GM13976 (cell line): ENCODE measurements around the gene OBP2A.

Experiments
- DNase-seq: peaks from one replicate; pipeline ENCODE4 v3.0.0; 2012; ENCODE audit warnings: low spot score
- CTCF ChIP-seq: IDR thresholded peaks from 2 replicates; pipeline ENCODE4 v1.5.1; 2012; ENCODE audit warnings: borderline replicate concordance, mild to moderate bottlenecking; ENCODE audit not compliant: insufficient read depth; ENCODE audit errors: extremely low read depth, missing control alignments, control extremely low read depth
- in situ Hi-C: fragments of 300-500 bp; cut with MboI; formaldehyde crosslinking; loops from one replicate; pipeline ENCODE4 v1.12.0; 2022; ENCODE audit warnings: low sequenced_read_pairs, mixed read lengths, inconsistent platforms; ENCODE audit not compliant: unreplicated experiment

OBP2A gene

GRCh38 chr9:135588371-135588770 lies 42.4 kb downstream of the OBP2A start:
- TF ChIP-seq CTCF: no peak
- in situ Hi-C loops: no loop called here
- peak; percentile 33 for DNase-seq

- peak; percentile 34 for DNase-seq
- in situ Hi-C loops: no loop called here
- no peak for TF ChIP-seq CTCF
These were observed 43.1 kb downstream of the OBP2A start for GRCh38 chr9:135588886-135589595.

GRCh38 chr9:135589596-135590485 lies 43.9 kb downstream of the OBP2A start:
- peak; percentile 20 for DNase-seq
- in situ Hi-C loops: no loop called here
- TF ChIP-seq CTCF: no peak

- DNase-seq: no peak
- TF ChIP-seq CTCF: no peak
- in situ Hi-C loops: no loop called here
These were observed 44.7 kb downstream of the OBP2A start for GRCh38 chr9:135590486-135591079.

- in situ Hi-C loops: no loop called here
- DNase-seq: peak; percentile 28
- TF ChIP-seq CTCF: no peak
These were observed 45.8 kb downstream of the OBP2A start for GRCh38 chr9:135591506-135592330.

GRCh38 chr9:135592331-135592590 lies 46.3 kb downstream of the OBP2A start:
- no peak for TF ChIP-seq CTCF
- DNase-seq: peak; percentile 22
- in situ Hi-C loops: no loop called here
